ENCODE measurements around the gene BACH2.
"Not testable (repeated sequence)": the region's sequence is repeated elsewhere in the genome, so short reads cannot be mapped to it uniquely, and the experiment has no call there.

Gene BACH2

GRCh38 chr6:90186637-90187371, 109.8 kb downstream of the BACH2 start:
- DNase-seq, result no peak

- no peak for DNase-seq
Observed at GRCh38 chr6:90186026-90186425, 110.6 kb downstream of the BACH2 start.

DNA sequence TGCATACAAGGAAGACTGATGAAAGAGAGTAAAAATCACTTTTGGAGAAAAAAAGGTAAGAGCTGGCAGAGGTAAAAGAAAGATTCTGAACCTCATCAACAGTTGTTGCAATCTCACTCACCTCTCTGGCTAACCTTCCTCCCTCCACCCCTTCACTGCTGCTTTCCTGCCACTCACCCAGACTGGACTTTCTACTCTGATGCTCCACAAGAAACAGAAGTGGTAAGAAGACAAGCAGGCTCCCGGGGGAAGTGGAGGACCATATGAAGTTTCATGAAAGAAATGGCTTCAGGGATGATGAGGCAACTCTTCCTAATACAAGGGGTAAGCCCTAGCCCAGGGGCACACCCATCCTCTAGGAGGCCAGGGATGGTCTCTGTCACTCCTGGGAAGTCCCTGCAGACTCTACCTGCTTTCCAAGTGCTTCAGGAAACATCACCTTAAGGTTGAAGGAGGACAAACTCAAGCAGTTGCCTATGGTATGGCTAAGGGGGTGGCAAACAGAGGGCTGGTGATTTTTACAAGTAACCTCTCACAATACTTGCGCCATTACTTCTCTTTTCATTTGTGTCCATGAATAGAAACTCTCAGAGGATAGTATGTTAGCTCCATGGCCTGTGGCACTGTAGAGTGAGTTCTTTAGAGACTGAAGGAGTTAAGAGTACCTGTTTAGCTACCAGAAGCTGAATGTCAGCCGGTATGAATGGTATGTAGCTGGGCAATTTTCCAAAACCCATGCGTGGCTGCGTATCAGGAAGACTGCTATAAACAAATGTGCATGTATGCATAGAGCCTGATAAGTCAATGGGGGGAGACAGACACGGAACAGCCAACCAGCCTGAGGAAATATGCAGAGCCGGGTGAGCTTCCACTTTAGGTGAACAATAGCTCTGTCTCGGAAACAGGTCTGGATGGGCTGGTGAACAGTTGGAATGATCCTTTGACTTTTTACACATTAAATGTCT, 112.0 kb downstream of the BACH2 start:
- no peak for DNase-seq

GRCh38 chr6:90183587-90184333, 112.9 kb downstream of the BACH2 start:
- no peak for DNase-seq

DNA sequence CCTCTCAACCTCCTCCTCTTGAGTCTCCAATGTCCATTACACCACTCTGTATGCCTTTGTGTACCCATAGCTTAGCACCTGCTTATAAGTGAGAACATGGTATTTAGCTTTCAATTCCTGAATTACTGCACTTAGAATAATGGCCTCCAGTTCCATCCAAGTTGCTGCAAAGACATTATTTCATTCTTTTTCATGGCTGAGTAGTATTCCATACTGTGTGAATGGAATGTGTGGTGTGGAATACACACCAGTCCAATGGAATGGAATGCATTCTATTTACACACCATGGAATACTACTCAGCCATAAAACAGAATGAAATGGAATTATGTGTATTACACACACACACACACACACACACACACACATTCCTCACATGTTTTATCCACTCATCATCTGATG, 116.1 kb downstream of the BACH2 start:
- no peak for DNase-seq

GRCh38 chr6:90179190-90180169, 117.2 kb downstream of the BACH2 start:
- DNase-seq, result no peak

GRCh38 chr6:90178384-90178855, 118.2 kb downstream of the BACH2 start:
- DNase-seq, result no peak

DNA sequence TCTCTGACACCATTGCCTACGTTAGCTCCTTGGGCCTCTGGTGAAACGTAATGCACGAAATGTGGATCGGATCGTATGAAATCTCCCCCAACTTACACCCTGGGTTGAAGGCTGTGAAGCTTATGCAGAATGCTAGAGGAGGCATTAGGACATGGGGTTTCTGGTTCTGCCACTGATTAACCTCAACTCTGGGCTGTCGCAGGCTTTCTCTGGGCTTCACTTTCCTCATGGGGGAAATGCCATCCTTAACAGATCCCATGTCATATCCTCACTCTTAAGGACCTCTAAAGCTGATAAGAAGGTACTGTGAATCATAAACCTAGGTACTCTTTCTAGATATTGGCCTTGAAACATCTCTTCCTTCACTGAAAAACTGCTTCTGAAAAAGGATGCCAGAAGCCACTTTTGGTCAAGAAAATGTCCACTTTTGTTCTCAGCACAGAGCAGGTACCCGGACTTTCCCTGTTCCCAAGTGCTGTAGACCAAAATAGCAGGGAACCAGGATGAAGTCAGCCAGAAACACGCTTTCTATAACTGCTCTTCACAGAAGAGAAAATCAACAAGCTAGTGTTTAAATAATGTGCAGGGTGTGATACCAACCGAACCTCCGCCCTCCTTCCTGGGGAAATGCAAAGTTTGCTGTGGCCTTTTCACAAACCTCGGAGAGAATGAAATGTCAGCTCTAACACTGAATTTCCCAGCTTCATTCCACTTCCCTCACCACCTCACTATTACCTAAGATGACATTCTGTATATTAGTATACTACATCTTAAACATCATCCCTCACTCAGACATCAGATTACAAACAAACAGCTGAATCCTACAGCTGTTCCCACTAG, 118.9 kb downstream of the BACH2 start:
- no peak for DNase-seq

- DNase-seq, result no peak
Observed at GRCh38 chr6:90175627-90176538, 120.8 kb downstream of the BACH2 start.

- no peak for DNase-seq
Observed at GRCh38 chr6:90173262-90173925, 123.2 kb downstream of the BACH2 start.

DNA sequence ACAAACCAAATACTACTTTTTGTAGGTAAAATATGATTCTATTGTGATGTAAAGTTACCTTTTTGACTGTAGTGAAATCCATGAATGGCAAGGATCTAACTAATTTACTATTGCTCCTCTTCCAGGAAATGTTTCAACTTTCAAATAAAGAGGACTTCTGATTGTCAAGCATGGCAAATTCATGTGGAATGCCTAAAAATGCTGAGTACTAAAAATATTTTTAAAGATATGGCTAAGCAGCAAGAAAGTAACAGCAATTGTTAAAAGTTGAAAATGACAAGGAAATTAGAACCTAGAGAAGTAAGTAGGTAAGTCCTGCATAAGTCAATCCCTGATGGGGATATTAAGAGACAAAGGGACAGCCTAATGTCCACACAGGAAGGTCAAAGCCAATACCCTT, 126.0 kb downstream of the BACH2 start:
- DNase-seq, result no peak

DNA sequence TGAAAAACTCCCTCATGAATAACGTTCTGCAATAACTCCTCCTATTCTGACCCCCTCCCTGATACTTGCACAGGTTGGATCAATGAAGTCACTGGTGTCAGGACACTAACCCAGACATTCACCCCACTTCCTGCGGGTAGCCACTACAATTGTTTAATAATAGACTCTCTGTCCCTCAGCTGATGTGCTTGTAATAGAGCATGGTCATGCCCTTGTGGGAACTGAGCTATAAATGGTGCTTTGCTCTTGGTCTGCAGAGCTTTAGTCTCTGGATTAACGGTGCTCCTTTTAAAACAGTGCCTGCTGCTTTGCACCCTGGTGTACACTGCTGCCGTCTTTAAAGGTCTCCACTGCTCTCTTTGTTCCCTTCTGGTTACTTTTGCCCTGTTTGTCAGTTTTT, 127.3 kb downstream of the BACH2 start:
- DNase-seq, result no peak

- no peak for DNase-seq
Observed at GRCh38 chr6:90168693-90169131, 127.9 kb downstream of the BACH2 start.

DNA sequence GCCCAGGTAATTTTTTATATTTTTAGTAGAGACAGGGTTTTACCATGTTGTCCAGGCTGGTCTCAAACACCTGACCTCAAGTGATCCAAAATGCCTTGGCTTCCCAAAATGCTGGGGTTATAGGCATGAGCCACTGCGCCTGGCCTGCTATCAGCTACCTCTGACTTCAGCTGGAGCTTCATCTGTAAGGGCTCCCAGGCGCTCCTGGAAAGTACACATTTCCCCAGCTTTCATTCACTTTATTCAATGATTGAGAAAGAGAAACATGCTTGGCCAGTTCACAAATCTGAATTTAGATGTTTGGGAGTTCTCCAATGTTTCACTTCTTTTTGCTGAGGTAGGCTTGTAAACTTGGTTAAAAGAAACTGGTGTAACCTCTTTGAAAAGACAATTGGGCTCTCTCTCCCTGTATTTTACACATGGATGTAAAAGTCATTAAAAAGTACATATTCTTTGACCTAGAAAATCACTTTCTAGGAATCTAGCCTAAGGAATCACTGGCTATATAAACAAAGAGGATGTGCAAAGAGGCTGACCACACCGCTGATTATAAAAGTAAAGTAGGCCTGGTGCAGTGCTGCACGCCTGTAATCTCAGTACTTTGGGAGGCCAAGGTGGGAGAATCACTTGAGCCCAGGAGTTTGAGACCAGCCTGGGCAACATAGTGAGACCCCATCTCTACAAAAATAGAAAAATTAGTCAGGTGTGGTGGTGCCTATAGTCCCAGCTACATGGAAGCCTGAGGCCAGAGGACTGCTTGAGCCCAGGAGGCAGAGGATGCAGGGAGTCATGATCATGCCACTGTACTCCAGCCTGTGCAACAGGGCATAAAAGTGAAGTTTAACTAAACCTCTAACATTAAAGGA, 128.9 kb downstream of the BACH2 start:
- DNase-seq, result no peak

GRCh38 chr6:90166155-90166924, 130.3 kb downstream of the BACH2 start:
- DNase-seq, result not testable (repeated sequence)

Data from amygdala (tissue), 56 donors.